ENCODE results near the gene CYP2A6.

GRCh38 chr19:40813182-40813581, 37.1 kb downstream of the CYP2A6 start:
- TF ChIP-seq TAF1 (IDR thresholded peaks at IDR 0.05; ENCODE audit: borderline replicate concordance, low read depth, low read length), result no peak
- TF ChIP-seq CTCF (IDR thresholded peaks at IDR 0.05), result no peak
- TF ChIP-seq SIN3A (IDR thresholded peaks at IDR 0.05; ENCODE audit: borderline replicate concordance, low read depth, low read length), result no peak
- no peak for TF ChIP-seq NFIC (IDR thresholded peaks at IDR 0.05; ENCODE audit: borderline replicate concordance)
- TF ChIP-seq USF2 (IDR thresholded peaks at IDR 0.05; ENCODE audit: borderline replicate concordance, low read depth, low read length), result no peak
- no peak for TF ChIP-seq JUND (IDR thresholded peaks at IDR 0.05)
- TF ChIP-seq EP300 (IDR thresholded peaks at IDR 0.05; ENCODE audit: borderline replicate concordance in 1 of 2, low read depth in 1 of 2, low read length in 1 of 2), result no peak
- TF ChIP-seq IRF3 (IDR thresholded peaks at IDR 0.05; ENCODE audit: low read depth, low read length), result no peak
- TF ChIP-seq USF1 (IDR thresholded peaks at IDR 0.05; ENCODE audit: borderline replicate concordance, low read depth), result no peak
- no peak for TF ChIP-seq EZH2phosphoT487 (IDR thresholded peaks at IDR 0.05; ENCODE audit: borderline replicate concordance, low read depth)
- no peak for TF ChIP-seq RFX5 (IDR thresholded peaks at IDR 0.05; ENCODE audit: low read length)
- TF ChIP-seq RXRA (IDR thresholded peaks at IDR 0.05; ENCODE audit: borderline replicate concordance, low read depth), result no peak

All from SK-N-SH (cell line).